A549 treated with Mapracorat at 1 μM for 4 hours (cell line): ENCODE data around the gene CHCHD10. TPM values are rescaled to one million over a fixed set of nuclear protein-coding genes. Genes with fewer than 3 reads are reported as not detected.

Experiments used
- total RNA-seq: library from RNA; stranded (reverse); fragments of 200-300 nt; extraction: Qiagen RNA extraction; gene quantifications from 5 replicates; pipeline ENCODE4 v1.2.3, GENCODE V29; 2022

The CHCHD10 gene
- 82.4 to 195 TPM (median 176 TPM) in 5 replicates for total RNA-seq

DNA sequence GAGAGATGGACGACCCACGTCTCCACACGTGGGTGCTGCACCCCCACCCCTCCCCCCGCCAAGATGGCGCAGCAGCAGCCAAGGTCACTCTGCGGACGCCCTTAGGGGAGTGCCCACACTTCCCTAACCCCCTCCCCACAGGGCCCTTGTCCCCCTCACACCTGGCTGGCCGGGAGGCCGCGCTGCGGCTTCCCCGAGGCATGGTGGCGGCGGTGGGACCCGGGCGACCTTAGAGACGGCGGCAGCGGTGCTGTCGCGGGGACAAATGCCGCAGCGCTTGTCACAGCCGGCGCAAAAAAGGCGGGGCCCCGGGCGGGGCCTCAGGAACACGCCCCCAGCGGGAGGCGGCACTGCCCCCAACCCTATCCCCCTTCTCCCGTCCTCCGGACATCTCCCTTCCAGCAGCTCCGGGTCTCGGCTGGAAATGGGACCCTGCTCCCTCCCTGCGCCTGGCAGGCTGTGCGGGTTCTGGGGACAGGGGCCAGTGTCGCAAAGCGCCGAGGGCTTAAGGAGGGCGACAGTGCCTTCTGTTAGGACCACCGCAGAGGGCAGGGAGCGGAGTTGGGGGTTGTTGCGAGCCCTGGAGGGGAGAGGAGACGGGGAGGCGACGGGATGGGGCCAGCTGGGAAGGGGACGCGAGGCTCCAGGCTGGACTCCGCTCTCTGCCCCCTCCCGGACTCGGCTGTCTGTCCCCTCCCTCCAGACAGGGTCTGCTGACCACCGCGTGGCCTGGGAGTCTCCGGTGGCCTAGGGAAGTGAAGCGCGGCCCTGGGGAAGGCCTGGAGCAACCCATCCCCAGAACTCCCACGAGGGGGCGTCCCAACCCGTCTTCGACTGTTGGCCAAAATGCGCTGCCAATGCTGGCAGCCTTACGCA is at the start of gene CHCHD10:
CHCHD10 (minus strand) TSS at position 300 of the 876 bp plus-strand sequence; CDS start at position 202, 98 bp downstream.

DNA sequence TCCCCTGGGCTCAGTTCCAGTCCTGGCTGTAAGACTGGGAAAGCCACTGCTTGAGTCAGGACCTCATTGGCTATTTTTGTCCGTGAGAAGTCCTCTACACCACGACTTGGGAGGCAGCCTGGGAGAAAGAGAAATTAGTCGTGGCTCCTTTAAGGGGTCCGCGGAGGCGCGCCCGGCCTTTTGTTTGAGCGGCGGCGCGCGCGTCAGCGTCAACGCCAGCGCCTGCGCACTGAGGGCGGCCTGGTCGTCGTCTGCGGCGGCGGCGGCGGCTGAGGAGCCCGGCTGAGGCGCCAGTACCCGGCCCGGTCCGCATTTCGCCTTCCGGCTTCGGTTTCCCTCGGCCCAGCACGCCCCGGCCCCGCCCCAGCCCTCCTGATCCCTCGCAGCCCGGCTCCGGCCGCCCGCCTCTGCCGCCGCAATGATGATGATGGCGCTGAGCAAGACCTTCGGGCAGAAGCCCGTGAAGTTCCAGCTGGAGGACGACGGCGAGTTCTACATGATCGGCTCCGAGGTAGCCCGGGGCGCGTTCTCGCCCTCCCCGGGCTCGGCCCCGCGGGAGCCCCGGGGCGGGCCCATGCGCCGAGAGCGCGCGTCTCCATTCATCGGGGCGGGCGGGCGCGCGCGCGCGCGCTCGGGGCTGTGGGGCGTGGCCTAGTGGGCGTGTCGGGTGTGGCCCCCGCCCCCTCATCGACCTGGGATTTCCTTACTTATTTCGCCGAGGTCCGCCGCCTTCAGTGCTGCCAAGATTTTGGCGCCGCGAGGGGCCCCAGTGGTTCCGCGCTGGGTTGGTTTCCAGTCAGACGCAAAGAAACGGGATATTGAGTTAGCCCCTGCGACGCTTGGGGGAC is 19.2 kb upstream of the CHCHD10 start, which contains the start of gene SMARCB1:
SMARCB1 (plus strand) TSS at position 215 of the 848 bp plus-strand sequence; CDS start at position 419, 204 bp downstream.

DNA sequence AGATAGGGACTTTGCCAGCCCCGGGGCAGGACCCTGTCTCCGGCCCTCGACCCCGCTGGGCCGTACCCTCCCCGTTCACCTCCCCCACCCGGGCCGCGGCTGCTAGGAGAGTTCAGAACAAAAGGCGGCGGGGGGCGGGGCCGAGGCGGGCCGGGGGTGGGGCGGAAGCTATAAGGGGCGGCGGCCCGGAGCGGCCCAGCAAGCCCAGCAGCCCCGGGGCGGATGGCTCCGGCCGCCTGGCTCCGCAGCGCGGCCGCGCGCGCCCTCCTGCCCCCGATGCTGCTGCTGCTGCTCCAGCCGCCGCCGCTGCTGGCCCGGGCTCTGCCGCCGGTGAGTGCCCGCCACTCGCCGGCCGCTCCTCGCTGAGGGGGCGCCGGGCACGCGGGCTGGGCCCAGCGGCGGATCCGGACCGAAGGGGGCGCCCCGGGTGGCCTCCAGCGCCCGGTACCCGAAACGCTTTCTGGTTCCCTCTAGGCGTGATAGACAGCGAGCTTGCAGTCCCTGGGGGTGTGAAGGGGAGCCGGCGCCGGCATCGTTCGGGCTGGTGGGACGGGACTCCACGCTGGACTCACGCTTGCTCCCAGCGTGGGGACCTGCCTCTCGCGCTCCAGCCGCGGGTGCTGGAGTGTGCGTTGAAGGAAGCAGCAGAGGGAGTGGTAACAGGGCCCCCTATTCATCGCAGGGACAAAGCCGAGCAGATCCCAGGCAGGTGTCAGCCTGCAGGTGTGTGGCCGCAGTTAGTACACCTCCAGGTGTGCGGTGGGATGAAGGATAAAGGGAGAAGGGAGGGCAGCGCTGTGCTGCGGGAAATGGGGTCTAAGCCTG is 5.1 kb upstream of the CHCHD10 start, which contains the start of gene MMP11:
MMP11 (plus strand) TSS at position 201 of the 825 bp plus-strand sequence; CDS start at position 223, 22 bp downstream.

GRCh38 chr22:23762842-23763578 is 4.8 kb downstream of the CHCHD10 start, which contains the start of gene C22orf15:
TSS of gene C22orf15 (plus strand) at chr22:23762990. CDS start at chr22:23763307, 317 bp downstream.

GRCh38 chr22:23754220-23754919 is 13.4 kb downstream of the CHCHD10 start, which contains the start of gene VPREB3:
TSS of gene VPREB3 (minus strand) at chr22:23754425. CDS start at chr22:23754363, 62 bp downstream.

GRCh38 chr22:23750714-23751440 is 16.9 kb downstream of the CHCHD10 start, which contains the start of gene ZNF70:
TSS of gene ZNF70 (minus strand) at chr22:23751112. CDS start at chr22:23745140, 5,972 bp downstream.

Other genes with a start within 250 kb of the CHCHD10 start
- gene IGLL1, start 187.7 kb downstream of the CHCHD10 start, total RNA-seq, result not detected in 5 replicates
- 0.18 to 0.46 TPM (median 0.22 TPM) in 3 of 5 replicates, not detected in the others for gene DRICH1, start 135.7 kb downstream of the CHCHD10 start, total RNA-seq
- gene RGL4, start 77.0 kb downstream of the CHCHD10 start, total RNA-seq, result not detected in 5 replicates
- gene ZNF70, start 16.9 kb downstream of the CHCHD10 start, total RNA-seq, result 0.83 to 1.1 TPM (median 1.00 TPM) in 5 replicates
- 0.34 to 1.3 TPM (median 0.73 TPM) in 4 of 5 replicates, not detected in the other for gene VPREB3, start 13.5 kb downstream of the CHCHD10 start, total RNA-seq
- gene C22orf15, start 5.0 kb downstream of the CHCHD10 start, total RNA-seq, result not detected in 5 replicates
- 0.08 to 0.43 TPM (median 0.27 TPM) in 5 replicates for gene MMP11, start 4.9 kb upstream of the CHCHD10 start, total RNA-seq
- gene SMARCB1, start 19.0 kb upstream of the CHCHD10 start, total RNA-seq, result 50.1 to 53.5 TPM (median 52.8 TPM) in 5 replicates
- gene DERL3, start 71.0 kb upstream of the CHCHD10 start, total RNA-seq, result 0.32 to 0.66 TPM (median 0.52 TPM) in 5 replicates
- gene SLC2A11, start 89.9 kb upstream of the CHCHD10 start, total RNA-seq, result 8.6 to 10.7 TPM (median 10.0 TPM) in 5 replicates
- 518 to 960 TPM (median 932 TPM) in 5 replicates for gene MIF, start 126.4 kb upstream of the CHCHD10 start, total RNA-seq
- gene GSTT2B, start 193.2 kb upstream of the CHCHD10 start, total RNA-seq, result 0.28 to 0.43 TPM (median 0.39 TPM) in 5 replicates
- 1.6 to 2.1 TPM (median 1.9 TPM) in 5 replicates for gene DDTL, start 198.9 kb upstream of the CHCHD10 start, total RNA-seq
- gene DDT, start 206.5 kb upstream of the CHCHD10 start, total RNA-seq, result 116 to 169 TPM (median 161 TPM) in 5 replicates
- gene GSTT2, start 212.2 kb upstream of the CHCHD10 start, total RNA-seq, result 0.27 TPM in 1 of 5 replicates, not detected in the others
- not detected in 5 replicates for gene GSTT4, start 237.5 kb upstream of the CHCHD10 start, total RNA-seq
- gene CABIN1, start 243.3 kb upstream of the CHCHD10 start, total RNA-seq, result 26.2 to 33.4 TPM (median 33.0 TPM) in 5 replicates